Measurements from ENCODE around the gene CCDC154.

DNA sequence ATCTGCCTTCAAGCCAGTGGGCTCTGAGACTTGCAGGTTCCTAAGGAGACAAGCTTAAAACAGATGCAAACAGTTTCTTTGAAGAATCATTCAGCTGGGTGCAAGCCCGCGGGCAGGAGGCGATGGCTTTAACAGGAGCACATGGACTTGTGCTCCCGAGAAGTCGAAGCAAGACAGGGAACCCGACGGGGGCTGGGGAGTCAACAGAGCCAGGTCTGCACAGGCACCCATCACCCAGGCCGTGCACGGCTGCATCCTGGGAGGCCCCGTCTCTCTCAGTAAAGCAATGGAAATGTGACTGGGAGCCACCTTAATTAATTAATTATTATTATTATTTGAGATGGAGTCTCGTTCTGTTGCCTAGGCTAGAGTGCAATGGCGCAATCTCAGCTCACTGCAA is 44.7 kb upstream of the CCDC154 start:
- TF ChIP-seq CTCF (conservative IDR thresholded peaks at IDR 0.05; ENCODE audit: low read depth in 2 of 2) (no peak), JUNB (IDR thresholded peaks at IDR 0.05; ENCODE audit: unreplicated experiment) (no peak), EZH2 (IDR thresholded peaks at IDR 0.05; ENCODE audit: low read depth, unreplicated experiment) (no peak), POLR2AphosphoS5 (IDR thresholded peaks at IDR 0.05; ENCODE audit: low read depth) (no peak), CREB1 (CRISPR knock-in tag; IDR thresholded peaks at IDR 0.05; ENCODE audit: low read depth) (no peak), EZH2phosphoT487 (IDR thresholded peaks at IDR 0.05; ENCODE audit: unreplicated experiment) (no peak), STAT1 (IDR thresholded peaks at IDR 0.05; ENCODE audit: unreplicated experiment) (no peak), ETS1 (IDR thresholded peaks at IDR 0.05) (no peak), NANOG (IDR thresholded peaks at IDR 0.05; ENCODE audit: borderline replicate concordance) (no peak)
- TF ChIP-seq, protein P1, sequence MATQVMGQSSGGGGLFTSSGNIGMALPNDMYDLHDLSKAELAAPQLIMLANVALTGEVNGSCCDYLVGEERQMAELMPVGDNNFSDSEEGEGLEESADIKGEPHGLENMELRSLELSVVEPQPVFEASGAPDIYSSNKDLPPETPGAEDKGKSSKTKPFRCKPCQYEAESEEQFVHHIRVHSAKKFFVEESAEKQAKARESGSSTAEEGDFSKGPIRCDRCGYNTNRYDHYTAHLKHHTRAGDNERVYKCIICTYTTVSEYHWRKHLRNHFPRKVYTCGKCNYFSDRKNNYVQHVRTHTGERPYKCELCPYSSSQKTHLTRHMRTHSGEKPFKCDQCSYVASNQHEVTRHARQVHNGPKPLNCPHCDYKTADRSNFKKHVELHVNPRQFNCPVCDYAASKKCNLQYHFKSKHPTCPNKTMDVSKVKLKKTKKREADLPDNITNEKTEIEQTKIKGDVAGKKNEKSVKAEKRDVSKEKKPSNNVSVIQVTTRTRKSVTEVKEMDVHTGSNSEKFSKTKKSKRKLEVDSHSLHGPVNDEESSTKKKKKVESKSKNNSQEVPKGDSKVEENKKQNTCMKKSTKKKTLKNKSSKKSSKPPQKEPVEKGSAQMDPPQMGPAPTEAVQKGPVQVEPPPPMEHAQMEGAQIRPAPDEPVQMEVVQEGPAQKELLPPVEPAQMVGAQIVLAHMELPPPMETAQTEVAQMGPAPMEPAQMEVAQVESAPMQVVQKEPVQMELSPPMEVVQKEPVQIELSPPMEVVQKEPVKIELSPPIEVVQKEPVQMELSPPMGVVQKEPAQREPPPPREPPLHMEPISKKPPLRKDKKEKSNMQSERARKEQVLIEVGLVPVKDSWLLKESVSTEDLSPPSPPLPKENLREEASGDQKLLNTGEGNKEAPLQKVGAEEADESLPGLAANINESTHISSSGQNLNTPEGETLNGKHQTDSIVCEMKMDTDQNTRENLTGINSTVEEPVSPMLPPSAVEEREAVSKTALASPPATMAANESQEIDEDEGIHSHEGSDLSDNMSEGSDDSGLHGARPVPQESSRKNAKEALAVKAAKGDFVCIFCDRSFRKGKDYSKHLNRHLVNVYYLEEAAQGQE (IDR thresholded peaks at IDR 0.05; ENCODE audit: unreplicated experiment), result no peak

Measured in GM23338 (cell line).